OCI-LY1 (cell line): ENCODE data around the gene SYT1.

Source experiments
- H2AFZ ChIP-seq: fragments of 200-600 bp; sonication (generic), shearing (Covaris generic); 2 replicates; pipeline ENCODE4 v1.6.0; 2014; ENCODE audit warnings: antibody characterized with exemption, mild to moderate bottlenecking, low read length
- H3F3A ChIP-seq: fragments of 200-600 bp; sonication (generic), shearing (Covaris generic); 2 replicates; pipeline ENCODE4 v1.6.0; 2014; ENCODE audit warnings: mild to moderate bottlenecking, antibody characterized with exemption, low read length, moderate library complexity; ENCODE audit not compliant: insufficient read depth
- H3K27ac ChIP-seq: fragments of 200-600 bp; sonication (generic); 2 replicates; pipeline ENCODE4 v1.5.1; 2014; ENCODE audit warnings: low read length, mixed run types, mild to moderate bottlenecking, low read depth; ENCODE audit not compliant: poor library complexity, severe bottlenecking
- H3K27me3 ChIP-seq: fragments of 200-600 bp; sonication (generic); 2 replicates; pipeline ENCODE4 v1.6.0; 2014; ENCODE audit warnings: antibody characterized with exemption, mild to moderate bottlenecking, low read length, moderate library complexity; ENCODE audit not compliant: insufficient read depth
- H3K36me3 ChIP-seq: fragments of 200-600 bp; sonication (generic); 2 replicates; pipeline ENCODE4 v1.6.1; 2014; ENCODE audit warnings: mild to moderate bottlenecking, antibody characterized with exemption, low read length, moderate library complexity, mixed read lengths; ENCODE audit not compliant: insufficient read depth
- H3K4me1 ChIP-seq: fragments of 200-600 bp; sonication (generic); 2 replicates; pipeline ENCODE4 v1.5.1; 2014; ENCODE audit warnings: mild to moderate bottlenecking, low read length, moderate library complexity; ENCODE audit not compliant: insufficient read depth, severe bottlenecking
- H3K4me2 ChIP-seq: fragments of 200-600 bp; sonication (generic), shearing (Covaris generic); 2 replicates; pipeline ENCODE4 v1.6.1; 2014; ENCODE audit warnings: low read length
- H3K4me3 ChIP-seq: fragments of 200-600 bp; sonication (generic); 2 replicates; pipeline ENCODE4 v1.5.1; 2014; ENCODE audit warnings: low read length, low read depth, mild to moderate bottlenecking, mixed read lengths; ENCODE audit not compliant: poor library complexity, severe bottlenecking
- H3K79me2 ChIP-seq: fragments of 200-600 bp; shearing (Covaris generic); 2 replicates; pipeline ENCODE4 v1.6.1; 2016; ENCODE audit warnings: mixed run types, low read length, mixed read lengths; ENCODE audit not compliant: insufficient read depth
- H3K9ac ChIP-seq: fragments of 200-600 bp; sonication (generic), shearing (Covaris generic); 2 replicates; pipeline ENCODE4 v1.6.1; 2014; ENCODE audit warnings: mild to moderate bottlenecking, low read length, mixed read lengths
- H3K9me2 ChIP-seq: fragments of 200-600 bp; sonication (generic), shearing (Covaris generic); 2 replicates; pipeline ENCODE4 v1.6.1; 2014; ENCODE audit warnings: low read depth, mild to moderate bottlenecking, low read length, mixed read lengths
- H3K9me3 ChIP-seq: fragments of 200-600 bp; shearing (Covaris generic); 2 replicates; pipeline ENCODE4 v1.6.1; 2014; ENCODE audit warnings: low read length, mixed read lengths
- H4K20me1 ChIP-seq: fragments of 200-600 bp; sonication (generic), shearing (Covaris generic); 2 replicates; pipeline ENCODE4 v1.6.0; 2016; ENCODE audit warnings: mild to moderate bottlenecking, low read length; ENCODE audit not compliant: insufficient read depth
- EZH2 ChIP-seq: fragments of 200-600 bp; sonication (generic), shearing (Covaris generic); IDR thresholded peaks from 2 replicates; pipeline ENCODE4 v1.8.0; 2017; ENCODE audit warnings: borderline replicate concordance, mixed run types, mild to moderate bottlenecking, antibody characterized with exemption, low read length, moderate library complexity, mixed read lengths
- TF ChIP-seq, protein P1 (sequence below): fragments of 200-600 bp; sonication (generic), shearing (Covaris generic); IDR thresholded peaks from 2 replicates; pipeline ENCODE4 v1.5.1; 2017; ENCODE audit warnings: mild to moderate bottlenecking, antibody characterized with exemption, low read length, moderate library complexity, mixed read lengths

Gene SYT1

GRCh38 chr12:79337662-79338290, 473.2 kb downstream of the SYT1 start:
- no peak overlapping the region for H3K27ac ChIP-seq
- H3K79me2 ChIP-seq, result no peaks in the 10 kb centered on the region
- no peak overlapping the region for H3K4me2 ChIP-seq
- no peaks in the 10 kb centered on the region for H3K4me1 ChIP-seq
- H3K27me3 ChIP-seq, result no peaks in the 10 kb centered on the region
- H3K36me3 ChIP-seq, result no peaks in the 10 kb centered on the region
- no peaks in the 10 kb centered on the region for H3K9me2 ChIP-seq
- no peaks in the 10 kb centered on the region for H3F3A ChIP-seq
- no peak overlapping the region for H2AFZ ChIP-seq
- no peak overlapping the region for H3K4me3 ChIP-seq
- no peaks in the 10 kb centered on the region for H4K20me1 ChIP-seq
- H3K9me3 ChIP-seq, result no peaks in the 10 kb centered on the region
- no peak for TF ChIP-seq EZH2
- TF ChIP-seq, protein P1, sequence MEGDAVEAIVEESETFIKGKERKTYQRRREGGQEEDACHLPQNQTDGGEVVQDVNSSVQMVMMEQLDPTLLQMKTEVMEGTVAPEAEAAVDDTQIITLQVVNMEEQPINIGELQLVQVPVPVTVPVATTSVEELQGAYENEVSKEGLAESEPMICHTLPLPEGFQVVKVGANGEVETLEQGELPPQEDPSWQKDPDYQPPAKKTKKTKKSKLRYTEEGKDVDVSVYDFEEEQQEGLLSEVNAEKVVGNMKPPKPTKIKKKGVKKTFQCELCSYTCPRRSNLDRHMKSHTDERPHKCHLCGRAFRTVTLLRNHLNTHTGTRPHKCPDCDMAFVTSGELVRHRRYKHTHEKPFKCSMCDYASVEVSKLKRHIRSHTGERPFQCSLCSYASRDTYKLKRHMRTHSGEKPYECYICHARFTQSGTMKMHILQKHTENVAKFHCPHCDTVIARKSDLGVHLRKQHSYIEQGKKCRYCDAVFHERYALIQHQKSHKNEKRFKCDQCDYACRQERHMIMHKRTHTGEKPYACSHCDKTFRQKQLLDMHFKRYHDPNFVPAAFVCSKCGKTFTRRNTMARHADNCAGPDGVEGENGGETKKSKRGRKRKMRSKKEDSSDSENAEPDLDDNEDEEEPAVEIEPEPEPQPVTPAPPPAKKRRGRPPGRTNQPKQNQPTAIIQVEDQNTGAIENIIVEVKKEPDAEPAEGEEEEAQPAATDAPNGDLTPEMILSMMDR, result no peak
- no peak overlapping the region for H3K9ac ChIP-seq

DNA sequence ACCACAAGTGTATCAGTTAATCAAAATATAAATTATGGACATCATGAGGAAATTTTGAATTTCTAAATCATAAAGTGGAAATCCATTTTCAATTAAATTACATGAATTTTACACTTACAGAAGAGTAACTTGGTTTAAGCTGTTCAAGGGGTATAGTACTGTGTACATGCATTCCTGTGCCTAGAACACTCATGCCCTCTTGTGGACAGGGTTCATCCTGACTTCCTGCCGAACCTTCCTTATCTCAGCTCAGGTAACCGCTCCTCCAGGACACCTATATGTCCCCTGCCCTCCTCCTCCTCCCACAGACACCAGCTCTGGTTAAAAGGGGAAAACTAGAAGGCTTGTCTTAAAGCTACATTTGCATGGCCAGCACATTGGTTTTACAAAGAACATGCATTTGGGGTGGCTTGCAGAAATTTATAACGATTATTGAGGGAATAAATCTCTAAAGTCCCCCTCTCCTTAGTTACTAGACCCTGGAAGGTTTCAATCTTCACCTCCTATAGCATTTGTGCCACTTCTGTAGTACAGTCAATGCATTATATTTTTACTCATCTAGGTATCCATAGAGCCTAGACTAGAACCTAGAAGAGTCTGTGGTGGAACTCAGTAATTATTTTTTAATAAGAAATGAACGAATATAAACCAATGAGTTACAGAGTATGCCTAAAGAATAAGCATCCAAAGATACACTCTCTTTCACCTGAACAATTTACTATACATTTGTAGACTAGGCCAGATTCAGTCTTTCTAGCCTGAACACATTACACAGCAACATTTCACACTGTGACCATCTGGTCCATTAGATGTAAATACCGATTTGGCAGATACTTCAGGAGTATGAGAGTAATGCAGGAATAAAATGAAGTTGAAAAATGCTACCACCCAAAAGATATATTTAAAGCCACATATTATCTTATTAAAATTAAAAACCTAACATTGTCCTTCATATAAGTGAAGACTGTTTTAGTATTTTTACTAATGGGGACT, 480.6 kb downstream of the SYT1 start:
- Histone ChIP-seq H3K9ac (no peak overlapping the region), H3K9me2 (no peaks in the 10 kb centered on the region), H2AFZ (no peak overlapping the region), H3K9me3 (no peaks in the 10 kb centered on the region), H3F3A (no peaks in the 10 kb centered on the region), H3K4me1 (no peaks in the 10 kb centered on the region), H3K36me3 (no peaks in the 10 kb centered on the region), H3K4me2 (no peak overlapping the region), H3K27me3 (no peaks in the 10 kb centered on the region), H3K4me3 (no peak overlapping the region), H4K20me1 (no peaks in the 10 kb centered on the region), H3K79me2 (no peaks in the 10 kb centered on the region), H3K27ac (no peak overlapping the region)
- TF ChIP-seq EZH2, result no peak
- TF ChIP-seq, protein P1, result peak; percentile 67

- no peak for TF ChIP-seq EZH2
- TF ChIP-seq, protein P1, result no peak
- no peaks in the 10 kb centered on the region for H3K9me2 ChIP-seq
- H3K27me3 ChIP-seq, result no peaks in the 10 kb centered on the region
- no peak overlapping the region for H2AFZ ChIP-seq
- no peak overlapping the region for H3K9ac ChIP-seq
- H3K79me2 ChIP-seq, result no peaks in the 10 kb centered on the region
- no peaks in the 10 kb centered on the region for H3K36me3 ChIP-seq
- no peaks in the 10 kb centered on the region for H4K20me1 ChIP-seq
- H3F3A ChIP-seq, result no peaks in the 10 kb centered on the region
- no peak overlapping the region for H3K4me3 ChIP-seq
- no peak overlapping the region for H3K4me2 ChIP-seq
- no peaks in the 10 kb centered on the region for H3K9me3 ChIP-seq
- no peaks in the 10 kb centered on the region for H3K4me1 ChIP-seq
- H3K27ac ChIP-seq, result no peak overlapping the region
Observed at GRCh38 chr12:79347866-79348265, 483.3 kb downstream of the SYT1 start.
